ENCODE results near the gene STOM.

DNA sequence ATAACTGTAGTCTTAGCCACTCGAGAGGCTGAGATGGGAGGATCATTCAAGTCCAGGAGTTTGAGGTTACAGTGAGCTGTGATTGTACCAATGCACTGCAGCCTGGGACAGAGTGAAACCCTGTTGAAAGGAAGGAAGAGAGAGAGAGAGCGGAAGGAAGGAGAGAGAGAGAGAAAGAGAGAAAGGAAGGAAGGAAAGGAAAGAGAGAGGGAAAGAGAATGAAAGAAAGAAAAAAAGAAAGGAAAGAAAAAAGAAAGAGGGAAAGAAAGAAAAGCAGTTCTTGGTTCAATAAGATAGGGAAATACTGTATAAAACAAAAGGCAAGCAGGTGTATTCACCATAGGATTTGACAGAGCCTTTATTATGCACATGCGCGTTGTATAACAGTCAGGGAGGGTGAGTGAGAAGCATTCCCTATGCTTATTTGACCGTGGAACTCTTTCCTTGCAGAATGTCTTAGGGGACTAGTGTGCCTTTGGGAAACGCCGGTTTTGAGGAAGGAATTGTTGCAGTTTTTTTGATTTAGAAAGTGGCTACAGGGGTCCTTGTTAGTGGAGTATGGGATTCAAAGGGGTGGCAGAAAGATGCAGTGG lies 60.1 kb downstream of the STOM start:
- TF ChIP-seq, protein P1, sequence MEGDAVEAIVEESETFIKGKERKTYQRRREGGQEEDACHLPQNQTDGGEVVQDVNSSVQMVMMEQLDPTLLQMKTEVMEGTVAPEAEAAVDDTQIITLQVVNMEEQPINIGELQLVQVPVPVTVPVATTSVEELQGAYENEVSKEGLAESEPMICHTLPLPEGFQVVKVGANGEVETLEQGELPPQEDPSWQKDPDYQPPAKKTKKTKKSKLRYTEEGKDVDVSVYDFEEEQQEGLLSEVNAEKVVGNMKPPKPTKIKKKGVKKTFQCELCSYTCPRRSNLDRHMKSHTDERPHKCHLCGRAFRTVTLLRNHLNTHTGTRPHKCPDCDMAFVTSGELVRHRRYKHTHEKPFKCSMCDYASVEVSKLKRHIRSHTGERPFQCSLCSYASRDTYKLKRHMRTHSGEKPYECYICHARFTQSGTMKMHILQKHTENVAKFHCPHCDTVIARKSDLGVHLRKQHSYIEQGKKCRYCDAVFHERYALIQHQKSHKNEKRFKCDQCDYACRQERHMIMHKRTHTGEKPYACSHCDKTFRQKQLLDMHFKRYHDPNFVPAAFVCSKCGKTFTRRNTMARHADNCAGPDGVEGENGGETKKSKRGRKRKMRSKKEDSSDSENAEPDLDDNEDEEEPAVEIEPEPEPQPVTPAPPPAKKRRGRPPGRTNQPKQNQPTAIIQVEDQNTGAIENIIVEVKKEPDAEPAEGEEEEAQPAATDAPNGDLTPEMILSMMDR (conservative IDR thresholded peaks at IDR 0.05; ENCODE audit: low read depth, low read length) = no peak
- no peak for TF ChIP-seq EZH2 (IDR thresholded peaks at IDR 0.05; ENCODE audit: borderline replicate concordance, low read depth, low read length, poor library complexity, severe bottlenecking)

Measured in A673 (cell line).